ENCODE measurements around the gene GPALPP1. TPM values are rescaled to one million over a fixed set of nuclear protein-coding genes. Genes with fewer than 3 reads are reported as not detected.

GPALPP1 gene
- total and polyA plus RNA-seq, 2 donors from 2014 or later: 9.2 to 25.1 TPM

DNA sequence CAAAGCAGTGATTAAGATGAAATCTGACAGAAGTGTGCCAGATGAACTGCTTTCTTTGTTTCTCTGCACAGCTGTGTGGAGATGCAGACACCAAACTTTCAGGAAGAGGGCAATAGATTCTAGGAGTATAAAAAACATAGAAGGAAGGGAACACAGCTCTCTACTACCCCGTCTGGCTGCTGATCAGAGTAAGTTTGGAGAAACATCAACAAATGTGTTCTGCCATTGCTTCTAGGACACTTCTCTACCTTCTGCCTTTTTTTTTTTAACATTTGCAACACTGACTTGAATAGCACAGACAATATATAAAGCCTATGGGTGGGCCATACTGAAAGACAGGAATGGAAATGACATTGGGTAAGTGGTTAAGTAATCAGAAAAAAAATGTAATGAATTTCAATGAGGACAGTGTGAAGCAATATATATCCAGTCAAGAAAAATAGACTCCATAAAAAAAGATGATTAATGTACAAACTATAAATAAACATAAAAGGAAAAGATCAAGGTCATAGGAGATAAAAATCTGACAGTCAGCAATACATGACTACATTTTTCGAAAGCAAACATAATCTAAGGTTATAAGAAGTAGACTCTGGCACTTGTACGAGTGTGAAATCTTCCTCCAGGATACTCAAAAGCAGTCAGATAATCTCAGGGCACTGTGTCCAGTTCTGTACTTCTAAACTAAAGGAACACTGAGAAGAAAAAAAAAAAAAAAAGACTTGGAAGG lies 21.5 kb upstream of the GPALPP1 start:
- intact Hi-C loops (cut with DNase I): no loop called here
- H3K9ac ChIP-seq (ENCODE audit: low read length in 3 of 3): peak overlapping the region in 1 of 3 donors; percentile 19
- no peak for FAIRE-seq
- peaks cover 3 to 6% (median 6%) of the 10 kb centered on the region in 3 donors for H3K36me3 ChIP-seq (ENCODE audit: control insufficient read depth in 2 of 3, insufficient read depth in 3 of 3, low read length in 3 of 3)
- H3K27ac ChIP-seq (ENCODE audit: low read depth in 2 of 2, low read length in 2 of 2): no peak overlapping the region
- H3K4me3 ChIP-seq (ENCODE audit: low read length in 3 of 3): no peak overlapping the region
- DNase-seq: peak in 3 of 5 donors; percentile 19 to 43 (median 39)
- no peaks in the 10 kb centered on the region for H3K27me3 ChIP-seq (ENCODE audit: control insufficient read depth, insufficient read depth, low read length)
- H3K9me3 ChIP-seq (ENCODE audit: control insufficient read depth in 2 of 3, insufficient read depth in 1 of 3, low read length in 3 of 3): no peaks in the 10 kb centered on the region
- H3K4me1 ChIP-seq (ENCODE audit: control insufficient read depth in 2 of 3, insufficient read depth in 2 of 3, low read depth in 1 of 3, low read length in 3 of 3): peaks cover 2 to 8% (median 3%) of the 10 kb centered on the region in 3 donors
- TF ChIP-seq CTCF (IDR thresholded peaks at IDR 0.05; ENCODE audit: borderline replicate concordance, extremely low read depth, insufficient read depth): no peak

- Histone ChIP-seq H3K27ac (ENCODE audit: low read depth in 2 of 2, low read length in 2 of 2) (no peak overlapping the region), H3K27me3 (ENCODE audit: control insufficient read depth, insufficient read depth, low read length) (no peaks in the 10 kb centered on the region), H3K9me3 (ENCODE audit: control insufficient read depth in 2 of 3, insufficient read depth in 1 of 3, low read length in 3 of 3) (no peaks in the 10 kb centered on the region), H3K4me3 (ENCODE audit: low read length in 3 of 3) (no peak overlapping the region), H3K36me3 (ENCODE audit: control insufficient read depth in 2 of 3, insufficient read depth in 3 of 3, low read length in 3 of 3) (peaks cover 3 to 6% (median 6%) of the 10 kb centered on the region in 3 donors), H3K4me1 (ENCODE audit: control insufficient read depth in 2 of 3, insufficient read depth in 2 of 3, low read depth in 1 of 3, low read length in 3 of 3) (peaks cover 2 to 8% (median 3%) of the 10 kb centered on the region in 3 donors), H3K9ac (ENCODE audit: low read length in 3 of 3) (peak overlapping the region in 1 of 3 donors; percentile 19)
- peak; percentile 15 for FAIRE-seq
- no peak for TF ChIP-seq CTCF (IDR thresholded peaks at IDR 0.05; ENCODE audit: borderline replicate concordance, extremely low read depth, insufficient read depth)
- intact Hi-C loops (cut with DNase I): no loop called here
- no peak for DNase-seq
These were observed 20.9 kb upstream of the GPALPP1 start for GRCh38 chr13:44968434-44968815.

- TF ChIP-seq CTCF (IDR thresholded peaks at IDR 0.05; ENCODE audit: borderline replicate concordance, extremely low read depth, insufficient read depth): peak; percentile 87
- Histone ChIP-seq H3K4me3 (ENCODE audit: low read length in 3 of 3) (no peak overlapping the region), H3K9me3 (ENCODE audit: control insufficient read depth in 2 of 3, insufficient read depth in 1 of 3, low read length in 3 of 3) (no peaks in the 10 kb centered on the region), H3K27me3 (ENCODE audit: control insufficient read depth, insufficient read depth, low read length) (no peaks in the 10 kb centered on the region), H3K36me3 (ENCODE audit: control insufficient read depth in 2 of 3, insufficient read depth in 3 of 3, low read length in 3 of 3) (no peaks in the 10 kb centered on the region), H3K4me1 (ENCODE audit: control insufficient read depth in 2 of 3, insufficient read depth in 2 of 3, low read depth in 1 of 3, low read length in 3 of 3) (peaks cover 2 to 8% (median 3%) of the 10 kb centered on the region in 3 donors), H3K27ac (ENCODE audit: low read depth in 2 of 2, low read length in 2 of 2) (peak overlapping the region in 1 of 2 donors; percentile 52), H3K9ac (ENCODE audit: low read length in 3 of 3) (no peak overlapping the region)
- DNase-seq (peak in 2 of 5 donors; percentile 84 to 87), FAIRE-seq (peak; percentile 90)
- intact Hi-C loops (cut with DNase I): loop anchor here (10.0 kb wide), 1 partner anchor 475 kb away; no protein-coding TSS in a partner anchor
These were observed 19.5 kb upstream of the GPALPP1 start for GRCh38 chr13:44969551-44970484.
